Smooth muscle cell of the umbilical artery (primary cell): ENCODE results near the gene DEFB110. TPM values are rescaled to one million over a fixed set of nuclear protein-coding genes. Genes with fewer than 3 reads are reported as not detected.

Experiments
- total RNA-seq: library from RNA; depleted of rRNA; stranded (reverse); fragments of >200 nt; gene quantifications from 2 replicates; pipeline ENCODE4 v1.2.3, GENCODE V29; 2014

Gene DEFB110
- not detected in 2 replicates for total RNA-seq

GRCh38 chr6:50021894-50022293 is at the start of gene DEFB110:
TSS of gene DEFB110 (minus strand) at chr6:50021994. CDS start at chr6:50021935, 59 bp downstream.

GRCh38 chr6:50049829-50050228 is 28.0 kb upstream of the DEFB110 start, which contains the start of gene DEFB112:
TSS of gene DEFB112 (minus strand) at chr6:50049929. CDS start at chr6:50049869, 60 bp downstream.

GRCh38 chr6:49969605-49970004 is 52.2 kb downstream of the DEFB110 start, which contains the start of gene DEFB113:
TSS of gene DEFB113 (minus strand) at chr6:49969625. CDS start at chr6:49969625, 0 bp downstream.

Other genes starting within 250 kb of the DEFB110 start
- gene PGK2, start 234.7 kb downstream of the DEFB110 start, total RNA-seq, result not detected in 2 replicates
- gene CRISP1, start 155.5 kb downstream of the DEFB110 start, total RNA-seq, result not detected in 2 replicates
- gene DEFB114, start 57.8 kb downstream of the DEFB110 start, total RNA-seq, result not detected in 2 replicates
- not detected in 2 replicates for gene DEFB113, start 52.4 kb downstream of the DEFB110 start, total RNA-seq
- not detected in 2 replicates for gene DEFB112, start 27.9 kb upstream of the DEFB110 start, total RNA-seq